HG03064 (cell line): ENCODE results near the gene SPRYD4.
A peak's percentile ranks its signal among the peaks of the same experiment; 100 is the strongest.
"Not testable (repeated sequence)": the region's sequence is repeated elsewhere in the genome, so short reads cannot be mapped to it uniquely, and the experiment has no call there.

Source experiments
- ATAC-seq: cut with Tn5 transposase; IDR thresholded peaks from one replicate; pipeline ENCODE4 v1.9.1; 2021; ENCODE audit warnings: low read depth; ENCODE audit not compliant: unreplicated experiment

SPRYD4 gene

GRCh38 chr12:56476143-56476542 is 7.8 kb downstream of the SPRYD4 start:
- no peak for ATAC-seq

GRCh38 chr12:56476972-56477432 is 8.6 kb downstream of the SPRYD4 start:
- no peak for ATAC-seq

GRCh38 chr12:56477521-56478225 is 9.3 kb downstream of the SPRYD4 start:
- no peak for ATAC-seq

- no peak for ATAC-seq
Observed at GRCh38 chr12:56479625-56480024, 11.2 kb downstream of the SPRYD4 start.

- ATAC-seq: no peak
Observed at GRCh38 chr12:56484566-56484965, 16.2 kb downstream of the SPRYD4 start.

- no peak for ATAC-seq
Observed at GRCh38 chr12:56486694-56487093, 18.3 kb downstream of the SPRYD4 start.

GRCh38 chr12:56487448-56488040 is 19.2 kb downstream of the SPRYD4 start:
- peak; percentile 22 for ATAC-seq

- ATAC-seq: peak; percentile 93
Observed at GRCh38 chr12:56488041-56488955, 19.9 kb downstream of the SPRYD4 start, which contains the start of gene GLS2. Gene GLS2 (minus strand): TSS chr12:56488161. CDS start chr12:56488118, 43 bp downstream.

GRCh38 chr12:56490360-56490759 is 22.0 kb downstream of the SPRYD4 start:
- ATAC-seq: no peak

- ATAC-seq: not testable (repeated sequence)
Observed at GRCh38 chr12:56493409-56494105, 25.2 kb downstream of the SPRYD4 start.

GRCh38 chr12:56494106-56494415 is 25.7 kb downstream of the SPRYD4 start:
- not testable (repeated sequence) for ATAC-seq

- ATAC-seq: not testable (repeated sequence)
Observed at GRCh38 chr12:56494481-56494880, 26.1 kb downstream of the SPRYD4 start.

- ATAC-seq: not testable (repeated sequence)
Observed at GRCh38 chr12:56496704-56497103, 28.3 kb downstream of the SPRYD4 start.

GRCh38 chr12:56498126-56498902 is 29.9 kb downstream of the SPRYD4 start:
- not testable (repeated sequence) for ATAC-seq

- not testable (repeated sequence) for ATAC-seq
Observed at GRCh38 chr12:56499452-56499851, 31.1 kb downstream of the SPRYD4 start.

GRCh38 chr12:56499879-56500278 is 31.5 kb downstream of the SPRYD4 start:
- ATAC-seq: not testable (repeated sequence)

GRCh38 chr12:56510786-56511185 is 42.4 kb downstream of the SPRYD4 start:
- no peak for ATAC-seq

- not testable (repeated sequence) for ATAC-seq
Observed at GRCh38 chr12:56514014-56514318, 45.6 kb downstream of the SPRYD4 start.

GRCh38 chr12:56517854-56518253 is 49.5 kb downstream of the SPRYD4 start:
- ATAC-seq: no peak

- no peak for ATAC-seq
Observed at GRCh38 chr12:56518570-56518969, 50.2 kb downstream of the SPRYD4 start.
